Cardiac fibroblast (primary cell): Measurements from ENCODE around the gene GLIS1.

Experiments used
- DNase-seq, 2 donors: peaks; one replicate each; pipeline versions ENCODE4 v3.0.0 to v3.0.0-alpha.2; 2010; ENCODE audit warnings: low read depth in 2 of 2
- H3K4me3 ChIP-seq, 2 donors: replicated peaks in 1 of 2; 1 replicate in 1 of 2; 2 replicates in 1 of 2; pipeline ENCODE4 v1.5.1; 2011; ENCODE audit warnings: low read depth in 2 of 2, low read length in 2 of 2, mild to moderate bottlenecking in 2 of 2, moderate library complexity in 1 of 2
- TF ChIP-seq, protein P1 (sequence below): IDR thresholded peaks from one replicate; pipeline ENCODE4 v1.5.1; 2011; ENCODE audit warnings: low read depth, mild to moderate bottlenecking, low read length, inconsistent platforms

The GLIS1 gene

DNA sequence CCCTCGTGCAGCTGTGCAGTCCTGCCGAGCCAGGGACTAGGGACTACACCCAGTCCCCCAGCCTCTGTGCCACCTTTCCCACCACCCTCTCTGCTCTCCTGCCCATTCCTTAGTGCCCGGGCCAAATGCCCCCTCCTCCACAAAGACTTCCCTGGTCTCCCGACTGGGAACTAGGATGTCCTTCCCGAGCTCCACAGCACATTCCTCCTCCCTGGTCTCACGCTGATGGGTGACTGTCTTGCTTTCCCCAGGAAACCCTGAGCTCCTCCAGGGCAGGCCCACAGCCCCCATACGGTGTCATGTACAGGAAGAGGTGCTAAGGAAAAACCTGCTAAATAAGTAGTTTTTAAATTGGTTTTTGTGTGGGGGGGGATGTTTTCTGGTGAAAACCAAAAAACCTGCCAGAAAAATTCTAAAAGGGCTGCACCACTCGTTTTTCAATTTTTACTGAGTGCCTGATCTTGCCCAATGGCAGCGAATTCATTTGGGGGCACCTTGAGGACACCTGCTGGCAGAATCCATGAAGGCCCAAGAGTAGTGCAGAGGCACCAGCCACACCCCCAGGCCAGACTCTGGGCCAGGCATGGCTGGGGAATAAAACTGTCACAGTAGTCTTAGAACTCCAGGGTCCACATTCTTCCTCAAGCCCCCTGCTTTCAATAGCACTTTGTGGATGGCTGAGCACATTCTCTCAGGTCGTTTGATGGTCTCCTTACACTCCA is 50.4 kb downstream of the GLIS1 start:
- no peak overlapping the region for H3K4me3 ChIP-seq
- no peak for DNase-seq
- TF ChIP-seq, protein P1, sequence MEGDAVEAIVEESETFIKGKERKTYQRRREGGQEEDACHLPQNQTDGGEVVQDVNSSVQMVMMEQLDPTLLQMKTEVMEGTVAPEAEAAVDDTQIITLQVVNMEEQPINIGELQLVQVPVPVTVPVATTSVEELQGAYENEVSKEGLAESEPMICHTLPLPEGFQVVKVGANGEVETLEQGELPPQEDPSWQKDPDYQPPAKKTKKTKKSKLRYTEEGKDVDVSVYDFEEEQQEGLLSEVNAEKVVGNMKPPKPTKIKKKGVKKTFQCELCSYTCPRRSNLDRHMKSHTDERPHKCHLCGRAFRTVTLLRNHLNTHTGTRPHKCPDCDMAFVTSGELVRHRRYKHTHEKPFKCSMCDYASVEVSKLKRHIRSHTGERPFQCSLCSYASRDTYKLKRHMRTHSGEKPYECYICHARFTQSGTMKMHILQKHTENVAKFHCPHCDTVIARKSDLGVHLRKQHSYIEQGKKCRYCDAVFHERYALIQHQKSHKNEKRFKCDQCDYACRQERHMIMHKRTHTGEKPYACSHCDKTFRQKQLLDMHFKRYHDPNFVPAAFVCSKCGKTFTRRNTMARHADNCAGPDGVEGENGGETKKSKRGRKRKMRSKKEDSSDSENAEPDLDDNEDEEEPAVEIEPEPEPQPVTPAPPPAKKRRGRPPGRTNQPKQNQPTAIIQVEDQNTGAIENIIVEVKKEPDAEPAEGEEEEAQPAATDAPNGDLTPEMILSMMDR = no peak

DNA sequence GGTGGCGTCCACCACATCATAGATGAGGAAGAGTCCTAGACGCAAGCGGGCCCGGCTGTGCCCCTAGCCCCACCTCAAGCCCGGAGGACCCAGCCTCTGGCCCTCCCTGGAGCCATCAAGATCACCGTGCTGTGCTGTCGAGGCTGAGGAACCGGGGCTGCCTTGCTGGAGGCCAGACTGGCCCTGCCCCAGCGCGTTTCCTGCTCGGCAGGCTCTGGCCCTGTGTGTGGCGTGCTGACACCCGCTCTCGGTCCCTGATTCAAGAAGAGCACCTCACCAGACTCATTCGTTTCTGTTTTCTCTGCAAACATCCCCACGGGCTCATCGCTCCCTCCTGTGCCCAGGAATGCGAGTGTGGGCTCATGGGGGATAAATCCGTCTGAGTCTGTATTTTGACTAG is 51.1 kb downstream of the GLIS1 start:
- H3K4me3 ChIP-seq = no peak overlapping the region
- peak in 1 of 2 donors; percentile 8 for DNase-seq
- TF ChIP-seq, protein P1 = no peak

DNA sequence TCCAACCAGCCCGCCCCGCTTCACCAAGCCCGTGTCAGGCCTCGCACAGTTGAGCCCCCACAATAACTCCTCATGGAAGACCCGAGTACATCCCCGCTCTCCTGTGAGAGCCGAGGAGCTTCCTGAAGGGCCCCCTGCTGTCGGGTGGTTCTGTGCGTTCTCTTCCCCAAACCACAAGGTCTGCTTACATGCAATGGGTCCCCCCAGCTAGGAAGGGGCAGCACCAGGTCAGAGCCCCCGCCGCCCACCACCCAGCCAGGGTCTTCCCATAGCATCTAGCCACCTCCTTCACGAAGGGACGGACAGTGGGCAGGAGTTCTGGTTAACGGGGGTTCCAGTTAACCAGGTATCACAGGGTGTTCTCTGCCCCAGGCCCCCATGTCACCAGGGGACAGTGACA is 51.5 kb downstream of the GLIS1 start:
- DNase-seq = no peak
- TF ChIP-seq, protein P1 = no peak
- H3K4me3 ChIP-seq = no peak overlapping the region

DNA sequence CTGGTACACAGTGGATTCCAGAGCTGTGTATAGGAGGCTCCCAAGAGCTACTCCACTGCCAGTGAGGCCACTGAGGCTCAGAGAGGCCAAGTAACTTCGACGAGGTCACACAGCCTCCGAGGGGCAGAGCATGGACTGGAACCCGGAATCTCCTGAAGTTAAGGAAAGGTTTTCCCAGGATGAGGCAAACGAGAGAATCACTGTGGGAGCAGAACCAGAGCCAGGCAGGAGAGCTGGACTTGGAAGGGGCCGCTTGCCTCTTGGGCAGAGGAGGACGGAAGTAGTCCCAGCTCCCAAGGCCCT is 52.0 kb downstream of the GLIS1 start:
- TF ChIP-seq, protein P1 = no peak
- no peak overlapping the region for H3K4me3 ChIP-seq
- no peak for DNase-seq

DNA sequence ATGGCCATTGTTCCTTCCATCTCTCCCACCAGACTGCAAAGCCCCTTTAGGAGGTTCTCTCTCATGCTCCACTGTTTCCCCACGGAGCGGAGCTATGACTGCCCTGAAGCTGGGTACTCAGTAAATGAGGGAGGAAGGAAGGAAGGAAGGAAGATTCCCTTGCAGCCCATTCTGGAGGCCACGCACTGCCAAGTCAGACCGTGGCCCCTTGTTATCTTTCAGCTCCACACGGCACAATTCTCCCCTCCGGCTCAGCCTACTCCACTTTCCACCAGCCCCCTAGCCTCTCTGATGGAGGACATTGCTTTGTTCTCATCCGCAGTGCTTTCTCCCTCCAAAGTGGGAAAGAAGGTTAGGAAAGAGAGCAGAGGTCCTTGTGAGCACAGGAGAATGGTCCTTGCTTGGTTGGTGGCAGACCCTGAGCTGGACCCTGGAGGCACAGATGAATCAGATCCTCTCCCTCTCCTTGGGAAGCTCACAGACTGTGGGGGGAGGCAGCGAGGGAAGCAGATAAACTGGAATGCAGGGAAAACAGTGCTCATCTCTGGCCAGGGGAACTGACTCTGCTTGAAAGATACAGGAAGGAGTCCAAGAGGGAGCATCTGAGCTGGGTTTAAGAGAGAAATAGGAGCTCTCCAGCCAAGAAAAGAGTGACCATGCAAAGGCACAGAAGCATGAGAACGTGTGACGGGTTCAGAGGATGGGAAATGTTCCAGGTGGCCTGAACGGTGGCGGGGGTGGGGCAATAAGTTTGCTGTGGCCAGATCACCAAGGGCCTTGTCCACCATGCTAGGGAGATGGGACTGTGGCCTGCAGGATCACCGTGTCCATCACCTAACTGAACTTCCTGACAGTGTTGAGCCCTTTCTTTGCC is 52.6 kb downstream of the GLIS1 start:
- H3K4me3 ChIP-seq = no peak overlapping the region
- peak; percentile 17 to 27 for DNase-seq
- TF ChIP-seq, protein P1 = no peak

DNA sequence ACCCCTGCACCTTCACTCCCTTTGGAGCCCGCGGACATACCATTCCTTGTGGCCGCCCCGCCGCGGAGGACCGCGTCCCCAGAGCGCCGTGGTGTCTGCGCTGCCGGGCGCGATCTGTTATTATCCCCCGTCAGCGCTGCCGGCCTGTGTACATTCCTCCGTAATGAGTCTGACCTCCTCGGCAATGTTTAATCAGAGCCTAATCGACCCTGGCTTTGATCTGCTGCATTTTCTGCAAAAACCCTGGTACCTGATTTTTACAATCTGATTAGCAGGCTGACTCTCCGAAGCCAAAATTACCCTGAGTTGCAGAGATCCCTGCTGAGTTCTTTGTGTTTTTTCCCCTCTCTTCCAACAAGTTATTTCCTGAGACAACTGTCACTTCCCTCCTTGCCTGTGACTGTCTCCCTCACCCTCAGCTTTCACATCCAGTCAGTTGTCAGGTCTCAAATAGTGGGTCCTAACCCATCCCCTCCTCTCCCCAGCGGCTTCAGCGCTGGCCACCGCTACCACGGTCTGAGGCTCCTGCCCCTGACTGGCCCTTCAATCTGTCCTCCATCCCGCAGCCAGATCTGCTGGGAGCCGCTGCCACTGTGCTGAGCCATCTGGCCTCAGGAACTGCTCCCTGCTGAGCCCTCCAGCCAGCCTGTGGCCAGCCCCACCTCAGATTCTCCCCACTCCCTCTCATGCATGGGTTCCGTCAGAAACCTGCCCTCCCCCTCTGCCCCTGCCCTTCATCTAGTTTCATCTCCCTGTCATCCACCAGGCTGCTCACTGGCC is 53.5 kb downstream of the GLIS1 start:
- H3K4me3 ChIP-seq = no peak overlapping the region
- peak; percentile 15 to 35 for DNase-seq
- TF ChIP-seq, protein P1 = no peak
